ENCODE data around the gene BET1.

BET1 gene

DNA sequence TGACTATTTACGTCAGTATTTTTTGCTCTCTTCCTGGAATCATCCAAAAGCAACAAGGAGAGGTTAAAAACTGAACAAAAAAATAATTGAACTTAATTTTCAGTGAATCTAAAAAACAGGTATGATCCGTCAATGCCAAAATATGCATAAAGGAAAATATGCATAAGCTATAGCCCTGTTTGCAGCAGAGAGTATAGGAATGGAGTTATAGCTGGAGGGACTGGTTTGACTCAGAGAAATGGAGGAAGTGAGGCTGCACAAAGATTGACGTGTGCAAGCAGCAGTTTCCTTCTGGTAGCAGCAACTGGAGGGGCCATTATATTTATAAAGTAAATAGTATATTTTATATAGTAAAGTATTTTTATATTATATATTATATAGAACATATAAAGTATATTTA lies 45.5 kb downstream of the BET1 start:
- FAIRE-seq (no peak), DNase-seq (ENCODE audit: insufficient read length, low spot score) (no peak)
- TF ChIP-seq POLR2A (IDR thresholded peaks at IDR 0.05; ENCODE audit: low read depth, low read length): no peak

DNA sequence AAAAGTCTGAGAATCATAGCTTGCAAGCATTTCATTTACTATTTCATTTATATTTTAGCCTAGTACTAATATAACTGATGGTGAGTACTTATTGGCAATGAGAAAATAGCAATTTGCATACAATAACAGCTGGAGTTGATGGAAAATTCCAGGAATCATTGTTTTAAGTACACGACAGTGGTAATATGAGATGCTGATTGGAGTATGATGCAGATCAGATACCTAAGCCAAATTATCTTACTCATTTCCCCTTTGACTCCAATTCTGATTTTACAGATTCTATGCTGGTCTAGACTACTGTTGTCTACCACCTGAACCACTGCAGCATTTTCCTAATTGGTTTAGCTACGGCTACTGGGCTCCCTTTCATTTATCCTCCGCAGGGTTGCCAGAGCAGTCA lies 45.9 kb downstream of the BET1 start:
- DNase-seq (ENCODE audit: insufficient read length, low spot score) (no peak), FAIRE-seq (peak; percentile 82)
- TF ChIP-seq POLR2A (IDR thresholded peaks at IDR 0.05; ENCODE audit: low read depth, low read length): no peak

DNA sequence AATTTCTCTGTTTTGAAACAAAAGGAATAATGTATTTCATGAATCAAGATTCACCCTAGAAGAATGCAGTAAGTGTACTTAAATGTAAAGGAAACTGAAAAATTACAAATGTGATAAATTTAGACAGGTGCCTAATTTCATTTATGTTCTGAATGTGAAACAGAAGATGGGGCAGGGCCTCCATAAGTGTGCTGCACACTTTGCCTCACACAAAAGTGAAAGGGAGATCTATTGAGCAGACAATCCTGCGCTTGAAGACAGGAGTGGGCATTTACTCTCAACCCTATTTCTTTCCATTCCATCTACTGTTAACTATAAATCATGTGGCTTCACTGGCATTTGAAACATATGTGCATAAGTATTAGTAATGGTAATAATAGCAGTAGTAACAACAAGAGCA lies 46.4 kb downstream of the BET1 start:
- no peak for TF ChIP-seq POLR2A (IDR thresholded peaks at IDR 0.05; ENCODE audit: low read depth, low read length)
- FAIRE-seq (no peak), DNase-seq (ENCODE audit: insufficient read length, low spot score) (no peak)

DNA sequence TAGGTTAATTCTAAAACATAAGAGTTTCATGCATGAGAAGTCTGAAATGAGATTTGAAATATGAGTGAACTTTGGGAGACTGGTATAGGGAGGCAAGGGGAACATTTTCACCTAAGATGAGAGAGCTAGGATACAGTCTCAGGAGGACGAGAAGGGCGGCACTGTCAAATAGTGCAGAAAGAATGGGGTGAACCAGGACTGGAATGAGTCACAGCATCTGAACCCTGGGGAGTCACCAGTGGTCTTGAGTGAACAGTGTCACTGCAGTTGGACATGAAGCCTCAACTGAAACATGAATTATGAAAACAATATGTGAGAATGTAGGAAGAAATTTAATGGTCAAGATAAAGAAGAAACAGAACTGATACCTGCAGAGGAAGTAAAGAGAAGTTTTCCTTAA lies 48.9 kb downstream of the BET1 start:
- no peak for TF ChIP-seq POLR2A (IDR thresholded peaks at IDR 0.05; ENCODE audit: low read depth, low read length)
- DNase-seq (ENCODE audit: insufficient read length, low spot score): no peak
- no peak for FAIRE-seq

DNA sequence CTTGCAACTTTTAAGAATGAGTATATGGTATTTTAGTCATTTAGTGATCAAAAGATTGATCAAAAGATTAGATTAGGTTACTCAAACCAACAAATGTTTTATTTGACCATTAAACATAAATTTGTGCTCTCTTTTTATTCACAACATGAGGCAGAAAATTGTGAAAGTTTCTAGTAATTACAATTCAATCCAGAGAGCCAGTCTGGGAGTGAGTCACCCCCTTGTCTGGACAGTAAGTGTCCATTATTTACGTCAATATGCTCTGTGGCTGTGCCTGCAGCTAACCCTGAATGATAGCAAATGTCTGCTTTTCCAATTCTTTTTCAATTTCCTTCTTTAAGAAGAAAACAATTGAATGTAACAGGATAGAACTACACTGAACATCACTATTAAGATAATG lies 54.7 kb downstream of the BET1 start:
- no peak for TF ChIP-seq POLR2A (IDR thresholded peaks at IDR 0.05; ENCODE audit: low read depth, low read length)
- FAIRE-seq (peak; percentile 75), DNase-seq (ENCODE audit: insufficient read length, low spot score) (peak; percentile 5)

DNA sequence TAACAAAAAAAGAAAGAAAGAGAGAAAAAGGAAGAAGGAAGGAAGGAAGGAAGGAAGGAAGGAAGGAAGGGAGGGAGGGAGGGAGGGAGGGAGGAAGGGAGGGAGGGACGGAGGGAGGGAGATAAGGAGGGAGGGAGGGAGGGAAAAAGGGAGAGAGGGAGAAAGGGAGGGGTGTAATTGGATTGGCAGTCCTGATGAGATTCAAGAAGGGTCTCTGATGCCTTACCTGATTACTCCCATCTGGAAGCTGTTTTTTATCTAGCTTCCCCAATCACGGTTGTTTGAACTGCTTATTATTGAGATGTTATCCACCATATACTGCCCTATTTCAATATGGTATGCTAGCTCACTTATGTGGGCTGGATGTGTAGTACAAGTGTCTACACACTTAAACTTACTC lies 55.3 kb downstream of the BET1 start:
- no peak for FAIRE-seq
- no peak for TF ChIP-seq POLR2A (IDR thresholded peaks at IDR 0.05; ENCODE audit: low read depth, low read length)
- no peak for DNase-seq (ENCODE audit: insufficient read length, low spot score)

DNA sequence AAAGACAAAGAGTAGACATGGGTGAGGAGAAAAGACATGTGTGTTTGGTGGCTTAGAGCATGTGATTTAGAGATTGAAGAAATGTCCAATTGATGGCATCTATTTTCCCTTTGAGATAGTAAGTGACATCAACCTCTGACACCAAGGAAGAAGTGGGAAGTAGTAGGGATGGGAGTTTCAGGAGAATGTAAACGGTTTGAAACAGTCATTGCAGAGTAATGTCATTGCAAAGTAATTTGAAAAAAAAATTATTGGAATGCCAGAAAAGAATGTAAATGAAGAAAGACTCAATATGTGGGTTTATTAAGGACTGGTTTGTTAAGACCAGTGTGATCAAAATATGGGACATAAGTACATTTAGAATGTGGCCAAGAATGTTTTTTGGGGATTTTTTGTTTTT lies 56.0 kb downstream of the BET1 start:
- no peak for DNase-seq (ENCODE audit: insufficient read length, low spot score)
- peak; percentile 61 for FAIRE-seq
- no peak for TF ChIP-seq POLR2A (IDR thresholded peaks at IDR 0.05; ENCODE audit: low read depth, low read length)

DNA sequence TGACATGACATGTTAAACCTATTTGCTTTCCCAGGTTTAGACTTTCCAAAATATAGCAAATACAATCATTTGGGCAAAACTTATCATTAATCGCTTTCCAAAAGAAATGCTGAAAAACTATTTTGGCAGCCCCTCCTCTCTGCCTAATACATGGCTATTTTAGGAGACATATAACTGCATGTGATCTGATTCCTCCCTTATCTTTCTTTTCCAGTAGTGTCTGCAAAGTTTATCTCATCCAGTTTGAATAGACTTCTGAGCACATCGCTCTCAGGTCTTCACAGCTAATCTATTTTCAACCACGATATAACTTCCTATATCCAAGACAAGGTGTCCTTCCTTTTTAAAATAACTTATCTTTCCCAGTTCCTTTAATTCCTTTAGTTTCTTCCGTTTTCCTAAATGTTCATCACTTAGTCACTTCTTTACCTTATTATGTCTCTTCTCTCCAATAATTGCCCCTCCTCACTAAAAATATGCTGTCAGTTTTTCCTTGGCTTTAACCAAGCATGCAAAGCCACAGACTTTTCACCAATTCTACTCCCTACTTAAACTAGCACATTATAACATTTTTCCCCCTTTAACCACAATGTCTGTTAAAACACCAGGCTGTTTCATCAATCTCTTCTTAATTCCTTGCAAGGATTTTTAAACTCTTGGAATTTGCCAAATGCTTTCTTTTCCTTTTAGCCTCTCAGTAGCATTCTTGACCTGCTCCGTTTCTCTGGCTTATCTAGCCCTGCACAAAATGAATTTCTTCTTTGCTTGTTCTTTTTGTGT lies 58.2 kb downstream of the BET1 start:
- FAIRE-seq: no peak
- no peak for TF ChIP-seq POLR2A (IDR thresholded peaks at IDR 0.05; ENCODE audit: low read depth, low read length)
- no peak for DNase-seq (ENCODE audit: insufficient read length, low spot score)

DNA sequence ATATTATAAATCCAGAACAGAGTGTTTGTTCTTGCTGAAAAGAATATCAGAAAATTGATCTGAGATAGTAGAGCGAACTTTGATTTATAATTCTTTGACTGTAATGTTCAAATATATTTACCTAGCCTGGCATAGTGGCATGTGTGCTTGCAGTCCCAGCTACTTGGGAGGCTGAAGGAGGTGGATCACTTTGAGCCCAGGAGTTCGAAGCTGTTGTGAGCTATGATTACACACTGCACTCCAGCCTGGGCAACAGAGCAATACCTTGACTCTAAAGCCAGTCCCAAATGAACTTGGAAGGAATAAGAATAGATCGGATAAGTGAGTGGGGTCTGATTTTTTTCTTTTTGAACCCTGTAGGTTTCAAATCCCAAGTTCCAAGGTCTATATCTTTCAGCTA lies 59.1 kb downstream of the BET1 start:
- no peak for FAIRE-seq
- no peak for TF ChIP-seq POLR2A (IDR thresholded peaks at IDR 0.05; ENCODE audit: low read depth, low read length)

DNA sequence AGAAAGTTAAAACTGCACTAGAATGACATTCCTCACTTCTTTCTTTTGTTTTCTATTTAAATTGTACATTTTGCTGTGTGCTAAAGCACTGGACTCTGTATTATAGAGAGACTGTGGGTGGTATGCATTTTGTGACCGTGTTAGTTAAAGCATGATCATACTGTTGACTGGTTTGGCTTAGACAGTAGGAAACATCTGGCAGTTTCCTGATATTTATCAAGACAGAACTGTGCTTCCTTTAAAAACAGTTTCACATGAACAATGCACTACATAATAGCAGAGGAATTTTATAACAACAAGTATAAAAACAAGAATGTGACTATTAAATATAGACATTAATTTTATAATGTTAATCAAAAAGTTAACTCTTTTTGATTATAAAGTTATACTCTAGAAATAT lies 59.5 kb downstream of the BET1 start:
- DNase-seq (ENCODE audit: insufficient read length, low spot score) (no peak), FAIRE-seq (no peak)
- no peak for TF ChIP-seq POLR2A (IDR thresholded peaks at IDR 0.05; ENCODE audit: low read depth, low read length)

More for the DNA sequence above, 59.1 kb downstream of the BET1 start:
- DNase-seq (ENCODE audit: insufficient read length, low spot score): no peak

DNA sequence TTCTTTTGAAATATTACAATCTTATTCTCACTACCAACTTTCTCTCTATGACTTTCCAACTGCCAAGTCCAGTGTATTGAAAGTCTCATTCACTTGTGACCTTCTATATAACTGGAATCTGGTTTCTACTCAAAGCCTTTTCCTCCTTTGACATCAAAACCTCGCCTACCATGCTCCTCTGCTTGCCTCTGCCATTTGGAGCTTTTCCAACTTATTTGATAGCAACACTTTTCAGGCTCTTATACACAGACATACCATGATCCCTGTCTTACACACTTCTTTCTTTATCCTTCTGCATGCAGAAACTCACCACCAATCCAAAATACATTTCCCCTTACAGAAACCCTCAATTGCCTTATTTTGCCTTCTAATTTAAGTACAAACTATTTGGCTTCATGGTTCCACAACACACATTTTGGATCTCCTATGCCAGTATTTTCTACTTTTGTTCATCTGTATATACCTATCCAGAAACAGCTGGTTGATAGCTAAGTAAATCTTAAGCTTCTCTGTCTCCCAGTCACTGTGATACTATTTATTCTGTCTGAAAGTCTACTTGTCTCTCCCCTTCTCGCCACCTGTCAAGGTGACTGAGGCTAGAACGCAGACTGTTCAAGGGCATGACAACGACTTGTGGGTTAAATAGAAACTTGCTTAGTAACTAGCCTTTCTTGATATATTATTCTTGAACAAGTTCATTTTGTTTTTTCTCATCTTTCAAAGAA lies 60.2 kb downstream of the BET1 start:
- FAIRE-seq (no peak), DNase-seq (ENCODE audit: insufficient read length, low spot score) (no peak)
- no peak for TF ChIP-seq POLR2A (IDR thresholded peaks at IDR 0.05; ENCODE audit: low read depth, low read length)

All from H54 (cell line).